ENCODE measurements around the gene SAE1. TPM values are rescaled to one million over a fixed set of nuclear protein-coding genes. Genes with fewer than 3 reads are reported as not detected.

The SAE1 gene
- total RNA-seq, 1 experiment from 2014 or later, result 174 TPM

GRCh38 chr19:47151627-47152026, 21.0 kb downstream of the SAE1 start:
- CTCF ChIA-PET, result interaction anchor here (0.7 kb wide), 1 partner anchor 74 kb away, joined by 4 read pairs; no protein-coding TSS in a partner anchor
- no peak for DNase-seq
- peaks cover 93% of the 10 kb centered on the region for H3K36me3 Mint-ChIP-seq (ENCODE audit: insufficient read depth, unreplicated experiment)
- H3K4me3 Mint-ChIP-seq (ENCODE audit: low read depth, unreplicated experiment), result peak overlapping the region; percentile 39
- peaks cover 35% of the 10 kb centered on the region for H3K4me1 Mint-ChIP-seq (ENCODE audit: low read depth, unreplicated experiment)
- BruUV-seq (replicated peaks), result no TSS peak
- H3K9me3 Mint-ChIP-seq (ENCODE audit: low read depth, unreplicated experiment), result no peaks in the 10 kb centered on the region
- TF ChIP-seq, protein P1, sequence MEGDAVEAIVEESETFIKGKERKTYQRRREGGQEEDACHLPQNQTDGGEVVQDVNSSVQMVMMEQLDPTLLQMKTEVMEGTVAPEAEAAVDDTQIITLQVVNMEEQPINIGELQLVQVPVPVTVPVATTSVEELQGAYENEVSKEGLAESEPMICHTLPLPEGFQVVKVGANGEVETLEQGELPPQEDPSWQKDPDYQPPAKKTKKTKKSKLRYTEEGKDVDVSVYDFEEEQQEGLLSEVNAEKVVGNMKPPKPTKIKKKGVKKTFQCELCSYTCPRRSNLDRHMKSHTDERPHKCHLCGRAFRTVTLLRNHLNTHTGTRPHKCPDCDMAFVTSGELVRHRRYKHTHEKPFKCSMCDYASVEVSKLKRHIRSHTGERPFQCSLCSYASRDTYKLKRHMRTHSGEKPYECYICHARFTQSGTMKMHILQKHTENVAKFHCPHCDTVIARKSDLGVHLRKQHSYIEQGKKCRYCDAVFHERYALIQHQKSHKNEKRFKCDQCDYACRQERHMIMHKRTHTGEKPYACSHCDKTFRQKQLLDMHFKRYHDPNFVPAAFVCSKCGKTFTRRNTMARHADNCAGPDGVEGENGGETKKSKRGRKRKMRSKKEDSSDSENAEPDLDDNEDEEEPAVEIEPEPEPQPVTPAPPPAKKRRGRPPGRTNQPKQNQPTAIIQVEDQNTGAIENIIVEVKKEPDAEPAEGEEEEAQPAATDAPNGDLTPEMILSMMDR (IDR thresholded peaks at IDR 0.05; ENCODE audit: unreplicated experiment), result no peak
- H3K27me3 Mint-ChIP-seq (ENCODE audit: unreplicated experiment), result no peaks in the 10 kb centered on the region
- intact Hi-C loops (cut with micrococcal nuclease; ENCODE audit: unreplicated experiment), result loop anchor here (5.0 kb wide), 1 partner anchor 41 kb away; no protein-coding TSS in a partner anchor
- no peak overlapping the region for H3K27ac Mint-ChIP-seq (ENCODE audit: unreplicated experiment)

DNA sequence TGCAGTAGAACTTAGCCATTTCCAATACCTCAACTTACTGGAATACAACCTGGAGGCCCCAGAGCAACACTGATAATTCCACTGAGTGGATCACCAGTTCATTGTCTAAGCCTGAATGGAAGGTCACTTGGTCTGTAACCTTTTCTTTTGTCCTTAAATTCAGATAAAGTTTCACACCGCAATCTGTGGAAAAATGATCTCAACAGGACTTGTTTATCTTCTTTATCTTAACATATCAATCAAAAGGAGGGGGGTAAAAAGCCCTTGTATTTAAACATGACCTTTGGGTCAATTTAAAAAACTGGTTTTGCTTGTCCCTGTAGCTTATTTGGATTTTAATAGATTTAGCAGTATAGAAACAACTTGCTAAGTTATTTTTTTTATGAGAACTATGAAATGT, 21.6 kb downstream of the SAE1 start:
- H3K27ac Mint-ChIP-seq (ENCODE audit: unreplicated experiment), result peak overlapping the region; percentile 23
- CTCF ChIA-PET, result interaction anchor here (0.7 to 1.1 kb wide), 2 partner anchors 73 to 92 kb away, joined by 4 to 5 read pairs; no protein-coding TSS in a partner anchor
- intact Hi-C loops (cut with micrococcal nuclease; ENCODE audit: unreplicated experiment), result loop anchor here (5.0 kb wide), 1 partner anchor 40 kb away; no protein-coding TSS in a partner anchor
- peaks cover 35% of the 10 kb centered on the region for H3K4me1 Mint-ChIP-seq (ENCODE audit: low read depth, unreplicated experiment)
- DNase-seq, result no peak
- no peaks in the 10 kb centered on the region for H3K27me3 Mint-ChIP-seq (ENCODE audit: unreplicated experiment)
- TF ChIP-seq, protein P1 (IDR thresholded peaks at IDR 0.05; ENCODE audit: unreplicated experiment), result no peak
- peaks cover 93% of the 10 kb centered on the region for H3K36me3 Mint-ChIP-seq (ENCODE audit: insufficient read depth, unreplicated experiment)
- peak overlapping the region; percentile 39 for H3K4me3 Mint-ChIP-seq (ENCODE audit: low read depth, unreplicated experiment)
- no peaks in the 10 kb centered on the region for H3K9me3 Mint-ChIP-seq (ENCODE audit: low read depth, unreplicated experiment)
- TSS peak; percentile 5 for BruUV-seq (replicated peaks)

DNA sequence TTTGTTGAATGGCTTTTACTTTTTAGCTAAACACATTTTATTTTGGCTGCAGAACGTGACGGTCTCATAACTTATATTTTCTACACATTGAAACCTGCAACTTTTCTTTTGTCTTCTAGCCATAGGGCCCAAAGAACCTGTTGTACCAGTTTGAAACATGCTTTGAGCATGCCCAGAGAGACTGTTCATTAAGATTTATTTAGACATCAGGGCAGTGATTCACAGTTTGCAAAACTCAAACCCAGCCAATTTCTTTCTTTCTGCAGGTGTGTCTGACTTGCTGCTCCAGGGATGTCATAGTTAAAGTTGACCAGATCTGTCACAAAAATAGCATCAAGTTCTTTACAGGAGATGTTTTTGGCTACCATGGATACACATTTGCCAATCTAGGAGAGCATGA, 22.0 kb downstream of the SAE1 start:
- DNase-seq, result peak; percentile 49
- no peaks in the 10 kb centered on the region for H3K27me3 Mint-ChIP-seq (ENCODE audit: unreplicated experiment)
- no peaks in the 10 kb centered on the region for H3K9me3 Mint-ChIP-seq (ENCODE audit: low read depth, unreplicated experiment)
- peaks cover 37% of the 10 kb centered on the region for H3K4me1 Mint-ChIP-seq (ENCODE audit: low read depth, unreplicated experiment)
- TF ChIP-seq, protein P1 (IDR thresholded peaks at IDR 0.05; ENCODE audit: unreplicated experiment), result no peak
- H3K36me3 Mint-ChIP-seq (ENCODE audit: insufficient read depth, unreplicated experiment), result peaks cover 92% of the 10 kb centered on the region
- peak overlapping the region; percentile 39 for H3K4me3 Mint-ChIP-seq (ENCODE audit: low read depth, unreplicated experiment)
- intact Hi-C loops (cut with micrococcal nuclease; ENCODE audit: unreplicated experiment), result loop anchor here (5.0 kb wide), 1 partner anchor 40 kb away; no protein-coding TSS in a partner anchor
- CTCF ChIA-PET, result interaction anchor here (0.7 to 1.1 kb wide), 2 partner anchors 73 to 92 kb away, joined by 4 to 5 read pairs; no protein-coding TSS in a partner anchor
- BruUV-seq (replicated peaks), result no TSS peak
- peak overlapping the region; percentile 23 for H3K27ac Mint-ChIP-seq (ENCODE audit: unreplicated experiment)

DNA sequence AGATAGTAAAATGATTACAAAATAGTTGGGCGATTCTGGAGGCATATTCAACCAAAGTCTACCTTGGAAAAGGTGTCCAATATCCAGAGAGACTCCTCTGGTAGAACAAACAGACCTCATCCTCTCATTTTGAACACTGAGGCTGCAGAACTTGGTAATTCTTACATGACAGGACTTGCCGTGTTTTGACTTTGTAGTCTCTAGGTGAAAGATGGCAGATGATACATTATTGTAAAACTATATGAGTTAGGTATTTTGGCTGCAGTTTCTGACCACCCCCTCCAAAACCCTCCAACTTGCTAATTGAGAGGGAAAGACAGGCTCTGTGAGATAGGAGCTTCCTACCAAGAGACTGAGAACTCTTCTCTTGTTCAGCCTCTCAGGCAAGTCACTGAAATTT, 22.6 kb downstream of the SAE1 start:
- TF ChIP-seq, protein P1 (IDR thresholded peaks at IDR 0.05; ENCODE audit: unreplicated experiment), result no peak
- peaks cover 92% of the 10 kb centered on the region for H3K36me3 Mint-ChIP-seq (ENCODE audit: insufficient read depth, unreplicated experiment)
- BruUV-seq (replicated peaks), result no TSS peak
- no peak overlapping the region for H3K4me3 Mint-ChIP-seq (ENCODE audit: low read depth, unreplicated experiment)
- H3K27me3 Mint-ChIP-seq (ENCODE audit: unreplicated experiment), result no peaks in the 10 kb centered on the region
- intact Hi-C loops (cut with micrococcal nuclease; ENCODE audit: unreplicated experiment), result loop anchor here (5.0 kb wide), 1 partner anchor 39 kb away; no protein-coding TSS in a partner anchor
- no peak overlapping the region for H3K27ac Mint-ChIP-seq (ENCODE audit: unreplicated experiment)
- CTCF ChIA-PET, result no interaction called here
- H3K4me1 Mint-ChIP-seq (ENCODE audit: low read depth, unreplicated experiment), result peaks cover 40% of the 10 kb centered on the region
- no peaks in the 10 kb centered on the region for H3K9me3 Mint-ChIP-seq (ENCODE audit: low read depth, unreplicated experiment)
- DNase-seq, result no peak

Data from Calu3 (cell line).